ENCODE data around the gene PPP1R15A.

PPP1R15A gene

GRCh38 chr19:48859711-48860572 is 12.3 kb upstream of the PPP1R15A start:
- TF ChIP-seq EGR1 (IDR thresholded peaks at IDR 0.05) (no peak), EP300 (IDR thresholded peaks at IDR 0.05; ENCODE audit: borderline replicate concordance) (no peak), ZBTB7A (IDR thresholded peaks at IDR 0.05; ENCODE audit: low read depth) (no peak), TEAD4 (IDR thresholded peaks at IDR 0.05) (no peak), REST (IDR thresholded peaks at IDR 0.05; ENCODE audit: low read depth) (no peak), NFIC (IDR thresholded peaks at IDR 0.05) (no peak), YY1 (IDR thresholded peaks at IDR 0.05; ENCODE audit: low read depth) (no peak), CREB1 (IDR thresholded peaks at IDR 0.05; ENCODE audit: low read depth) (no peak), TAF1 (IDR thresholded peaks at IDR 0.05; ENCODE audit: low read depth) (no peak)
- TF ChIP-seq, protein P1, sequence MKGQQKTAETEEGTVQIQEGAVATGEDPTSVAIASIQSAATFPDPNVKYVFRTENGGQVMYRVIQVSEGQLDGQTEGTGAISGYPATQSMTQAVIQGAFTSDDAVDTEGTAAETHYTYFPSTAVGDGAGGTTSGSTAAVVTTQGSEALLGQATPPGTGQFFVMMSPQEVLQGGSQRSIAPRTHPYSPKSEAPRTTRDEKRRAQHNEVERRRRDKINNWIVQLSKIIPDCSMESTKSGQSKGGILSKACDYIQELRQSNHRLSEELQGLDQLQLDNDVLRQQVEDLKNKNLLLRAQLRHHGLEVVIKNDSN (IDR thresholded peaks at IDR 0.05): no peak
- TF ChIP-seq, protein P2, sequence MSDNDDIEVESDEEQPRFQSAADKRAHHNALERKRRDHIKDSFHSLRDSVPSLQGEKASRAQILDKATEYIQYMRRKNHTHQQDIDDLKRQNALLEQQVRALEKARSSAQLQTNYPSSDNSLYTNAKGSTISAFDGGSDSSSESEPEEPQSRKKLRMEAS (IDR thresholded peaks at IDR 0.05): no peak

GRCh38 chr19:48861313-48861712 is 10.9 kb upstream of the PPP1R15A start:
- TF ChIP-seq NFIC (IDR thresholded peaks at IDR 0.05) (no peak), TEAD4 (IDR thresholded peaks at IDR 0.05) (no peak), EP300 (IDR thresholded peaks at IDR 0.05; ENCODE audit: borderline replicate concordance) (no peak), TCF12 (IDR thresholded peaks at IDR 0.05; ENCODE audit: low read depth) (no peak), FOXM1 (IDR thresholded peaks at IDR 0.05; ENCODE audit: borderline replicate concordance, low read depth) (no peak), TAF1 (IDR thresholded peaks at IDR 0.05; ENCODE audit: low read depth) (no peak), ZBTB7A (IDR thresholded peaks at IDR 0.05; ENCODE audit: low read depth) (no peak), RAD21 (IDR thresholded peaks at IDR 0.05; ENCODE audit: low read depth) (no peak), REST (IDR thresholded peaks at IDR 0.05; ENCODE audit: low read depth) (no peak), CREB1 (IDR thresholded peaks at IDR 0.05; ENCODE audit: low read depth) (no peak), CEBPB (IDR thresholded peaks at IDR 0.05) (no peak), YY1 (IDR thresholded peaks at IDR 0.05; ENCODE audit: low read depth) (no peak), EGR1 (IDR thresholded peaks at IDR 0.05) (no peak)
- TF ChIP-seq, protein P2 (IDR thresholded peaks at IDR 0.05): no peak
- TF ChIP-seq, protein P1 (IDR thresholded peaks at IDR 0.05): no peak

- TF ChIP-seq TAF1 (IDR thresholded peaks at IDR 0.05; ENCODE audit: low read depth) (no peak), FOXM1 (IDR thresholded peaks at IDR 0.05; ENCODE audit: borderline replicate concordance, low read depth) (no peak), REST (IDR thresholded peaks at IDR 0.05; ENCODE audit: low read depth) (no peak), TEAD4 (IDR thresholded peaks at IDR 0.05) (no peak), NFIC (IDR thresholded peaks at IDR 0.05) (no peak), CEBPB (IDR thresholded peaks at IDR 0.05) (no peak), RAD21 (IDR thresholded peaks at IDR 0.05; ENCODE audit: low read depth) (no peak), EP300 (IDR thresholded peaks at IDR 0.05; ENCODE audit: borderline replicate concordance) (no peak), CREB1 (IDR thresholded peaks at IDR 0.05; ENCODE audit: low read depth) (no peak)
- TF ChIP-seq, protein P2 (IDR thresholded peaks at IDR 0.05): no peak
- TF ChIP-seq, protein P1 (IDR thresholded peaks at IDR 0.05): no peak
Measured at GRCh38 chr19:48862827-48863226, 9.4 kb upstream of the PPP1R15A start.

Data from Ishikawa (cell line).